ENCODE measurements around the gene ABLIM3.

Gene ABLIM3

DNA sequence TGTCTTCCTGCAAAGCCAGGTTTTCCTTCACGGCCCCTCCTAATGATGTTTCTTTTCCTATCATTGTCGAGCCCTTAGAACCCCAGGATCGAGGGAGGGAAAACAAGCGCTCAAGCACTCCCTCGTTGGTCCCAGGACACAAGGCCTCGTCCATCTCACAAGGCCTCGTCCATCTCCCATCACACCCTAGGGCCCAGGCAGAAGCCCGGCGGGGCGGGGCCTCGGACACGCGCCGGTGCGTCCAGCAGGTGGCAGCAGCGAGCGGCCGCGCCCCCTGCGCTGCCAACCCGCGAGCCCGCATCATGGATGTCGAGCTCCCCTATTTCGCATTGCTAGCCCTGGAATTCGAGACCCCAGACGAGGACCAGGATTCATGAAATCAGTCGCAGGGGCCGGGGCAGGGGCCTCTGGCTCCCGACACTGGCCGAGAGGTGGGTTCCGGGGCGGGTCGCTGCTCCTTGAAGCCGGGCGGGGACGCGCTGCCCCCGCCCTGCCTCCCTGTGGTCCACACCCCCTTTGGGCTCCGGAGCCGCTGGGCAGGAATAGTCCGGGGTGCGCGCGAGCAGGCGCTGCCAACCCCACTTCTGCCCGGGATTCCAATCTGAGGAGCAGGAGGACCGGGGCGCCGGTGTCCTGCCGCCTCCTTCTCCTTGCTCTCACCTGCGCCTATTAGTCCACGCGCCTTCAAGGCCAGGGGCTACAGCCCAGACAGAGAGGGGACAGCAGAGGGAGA lies at the start of gene ABLIM3:
Gene ABLIM3, plus strand, starts transcription at position 270 of the 733 bp plus-strand sequence. CDS start 603 bp downstream, outside the sequence.
- TF ChIP-seq POLR2A (IDR thresholded peaks at IDR 0.05; ENCODE audit: low read length), result no peak
- TF ChIP-seq GATA1 (IDR thresholded peaks at IDR 0.05; ENCODE audit: low read depth, low read length), result no peak
- DNase-seq, result peak; percentile 61 to 80

DNA sequence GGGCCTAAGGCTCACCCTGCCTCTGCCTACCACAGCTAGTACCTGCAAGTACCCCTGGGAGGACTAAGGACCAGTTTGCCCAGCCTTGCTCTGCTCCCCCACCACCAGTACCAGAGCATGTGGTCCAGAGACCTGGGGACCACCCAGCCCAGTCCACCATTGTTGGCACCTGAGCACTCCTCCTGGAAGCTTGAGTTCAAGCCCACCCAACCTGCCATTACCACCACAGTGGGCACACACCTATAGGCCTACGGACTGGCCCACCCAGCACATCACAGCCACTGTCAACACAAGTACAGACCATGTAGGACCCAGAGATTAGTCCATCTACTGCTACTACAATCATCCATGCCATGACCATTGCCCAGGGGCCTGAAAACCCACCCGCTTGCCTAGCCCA lies 47.7 kb upstream of the ABLIM3 start:
- TF ChIP-seq GATA1 (IDR thresholded peaks at IDR 0.05; ENCODE audit: low read depth, low read length) (no peak), POLR2A (IDR thresholded peaks at IDR 0.05; ENCODE audit: low read length) (no peak)
- no peak for DNase-seq

DNA sequence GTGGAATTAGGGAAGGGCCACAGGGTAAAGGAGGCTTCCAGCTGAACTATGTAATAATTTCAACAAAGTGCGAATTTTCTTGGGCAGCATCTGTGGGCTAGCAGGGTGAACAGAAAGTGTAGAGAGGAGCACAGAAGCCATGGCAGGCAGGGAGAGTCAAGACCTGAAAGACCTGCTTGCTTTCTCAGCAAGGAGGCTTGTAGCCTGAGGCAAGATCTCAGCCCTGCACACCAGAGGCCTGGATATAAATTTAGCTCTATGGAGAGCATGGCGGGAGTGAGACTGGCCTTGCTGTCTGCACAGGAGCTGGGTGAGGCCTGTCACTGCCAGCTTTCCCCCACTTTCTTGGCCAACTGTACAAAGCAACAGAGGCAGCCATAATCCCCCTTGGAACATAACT lies 46.3 kb upstream of the ABLIM3 start:
- no peak for TF ChIP-seq GATA1 (IDR thresholded peaks at IDR 0.05; ENCODE audit: low read depth, low read length)
- no peak for TF ChIP-seq POLR2A (IDR thresholded peaks at IDR 0.05; ENCODE audit: low read length)
- DNase-seq, result no peak

DNA sequence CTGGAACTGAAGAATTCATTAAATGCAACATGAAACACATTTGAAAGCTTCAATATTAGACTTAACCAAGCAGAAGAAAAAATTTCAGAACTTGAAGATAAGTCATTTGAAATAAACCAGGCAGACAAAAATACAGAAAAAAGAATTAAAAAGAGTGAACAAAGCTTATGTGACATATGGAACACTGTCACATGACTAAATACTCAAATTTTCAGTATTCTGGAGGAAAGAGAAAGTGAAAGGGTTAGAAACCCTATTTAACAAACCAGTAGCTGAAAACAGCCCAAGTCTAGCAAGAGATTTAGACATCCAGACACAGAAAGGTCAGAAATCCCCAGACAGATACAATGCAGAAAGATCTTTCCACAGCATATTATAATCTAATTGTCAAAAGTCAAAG lies 41.4 kb upstream of the ABLIM3 start:
- no peak for DNase-seq
- TF ChIP-seq GATA1 (IDR thresholded peaks at IDR 0.05; ENCODE audit: low read depth, low read length) (no peak), POLR2A (IDR thresholded peaks at IDR 0.05; ENCODE audit: low read length) (no peak)

DNA sequence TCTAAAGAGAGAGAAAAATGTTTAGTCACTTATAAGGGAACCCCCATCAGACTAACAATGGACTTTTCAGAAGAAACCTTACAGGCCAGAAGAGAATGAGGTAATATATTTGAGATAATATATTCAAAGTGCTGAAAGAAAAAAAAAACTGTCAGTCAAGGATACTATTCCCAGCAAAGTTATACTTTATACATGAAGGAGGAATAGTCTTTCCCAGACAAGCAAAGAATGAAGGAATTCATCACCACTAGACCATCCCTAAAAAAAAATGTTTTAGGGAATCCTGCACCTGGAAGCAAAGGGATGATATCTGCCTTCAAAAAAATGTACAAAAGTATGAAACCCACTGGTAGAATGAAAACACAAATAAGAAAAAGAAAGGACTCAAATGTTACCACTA lies 41.0 kb upstream of the ABLIM3 start:
- no peak for TF ChIP-seq POLR2A (IDR thresholded peaks at IDR 0.05; ENCODE audit: low read length)
- TF ChIP-seq GATA1 (IDR thresholded peaks at IDR 0.05; ENCODE audit: low read depth, low read length), result no peak
- DNase-seq, result no peak

DNA sequence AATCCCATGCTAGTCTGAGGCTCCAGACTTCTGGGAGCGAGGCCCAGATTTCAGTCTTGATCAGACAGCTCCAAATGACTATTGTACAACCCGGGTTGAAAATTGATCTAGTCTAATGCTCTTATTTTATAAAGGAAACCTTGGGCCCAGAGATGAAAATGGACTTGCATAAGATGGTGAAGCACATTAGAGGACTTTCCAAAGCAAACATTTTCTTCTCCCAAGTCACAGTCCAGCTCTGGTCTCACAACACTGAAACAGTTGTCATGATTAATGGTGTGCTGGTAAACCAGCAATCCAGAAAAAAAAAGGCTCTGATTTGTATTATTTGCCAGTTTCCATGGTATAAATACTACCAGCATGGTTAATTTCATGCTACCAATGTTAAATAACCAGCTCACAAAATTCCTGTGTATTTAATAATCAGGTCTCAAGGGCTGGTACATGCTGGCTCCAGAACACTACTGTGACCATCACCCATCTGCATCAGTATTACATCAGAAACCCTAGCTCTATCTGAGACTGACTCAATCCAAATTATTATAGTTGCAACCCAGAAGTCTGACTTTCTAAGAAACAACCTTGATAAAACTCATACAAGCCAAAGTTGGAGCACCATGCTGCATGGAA lies 32.5 kb upstream of the ABLIM3 start:
- no peak for DNase-seq
- no peak for TF ChIP-seq GATA1 (IDR thresholded peaks at IDR 0.05; ENCODE audit: low read depth, low read length)
- no peak for TF ChIP-seq POLR2A (IDR thresholded peaks at IDR 0.05; ENCODE audit: low read length)

DNA sequence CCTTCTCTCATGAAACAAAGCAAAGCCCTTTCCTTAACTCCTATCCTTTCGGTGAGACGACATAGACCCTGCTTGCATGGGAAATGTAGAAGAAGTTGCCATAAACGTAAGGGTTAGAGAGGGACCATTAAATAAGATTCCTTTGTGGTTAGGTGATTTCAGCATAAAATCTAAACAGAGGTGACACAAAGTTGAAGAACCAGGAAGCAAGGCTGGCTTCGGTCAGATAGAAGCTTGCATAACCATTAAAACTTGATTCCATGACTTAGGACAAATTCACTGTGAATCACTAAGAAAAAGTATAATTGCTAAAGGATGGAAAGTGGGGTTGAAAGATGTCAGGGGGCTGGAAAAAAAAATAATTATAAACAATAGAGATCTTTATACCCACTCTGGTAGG lies 30.9 kb upstream of the ABLIM3 start:
- DNase-seq, result no peak
- TF ChIP-seq POLR2A (IDR thresholded peaks at IDR 0.05; ENCODE audit: low read length) (no peak), GATA1 (IDR thresholded peaks at IDR 0.05; ENCODE audit: low read depth, low read length) (no peak)

DNA sequence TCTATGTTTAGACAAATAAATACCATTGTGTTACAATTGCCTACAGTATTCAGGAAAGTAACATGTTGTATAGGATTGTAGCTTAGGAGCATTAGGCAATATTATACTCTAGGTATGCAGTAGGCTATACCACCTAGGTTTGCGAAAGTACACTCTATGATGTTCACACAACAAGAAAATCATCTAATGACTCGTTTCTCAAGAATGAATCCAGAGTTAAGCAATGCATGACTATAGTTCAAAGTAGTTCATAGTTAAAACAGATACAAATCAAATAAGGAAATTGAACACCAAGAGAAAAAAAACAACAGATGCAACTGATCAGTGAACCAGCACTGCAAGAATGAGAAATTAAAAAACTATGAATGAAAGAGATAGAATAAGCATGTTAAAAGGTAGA lies 27.6 kb upstream of the ABLIM3 start:
- no peak for DNase-seq
- TF ChIP-seq POLR2A (IDR thresholded peaks at IDR 0.05; ENCODE audit: low read length) (no peak), GATA1 (IDR thresholded peaks at IDR 0.05; ENCODE audit: low read depth, low read length) (no peak)

DNA sequence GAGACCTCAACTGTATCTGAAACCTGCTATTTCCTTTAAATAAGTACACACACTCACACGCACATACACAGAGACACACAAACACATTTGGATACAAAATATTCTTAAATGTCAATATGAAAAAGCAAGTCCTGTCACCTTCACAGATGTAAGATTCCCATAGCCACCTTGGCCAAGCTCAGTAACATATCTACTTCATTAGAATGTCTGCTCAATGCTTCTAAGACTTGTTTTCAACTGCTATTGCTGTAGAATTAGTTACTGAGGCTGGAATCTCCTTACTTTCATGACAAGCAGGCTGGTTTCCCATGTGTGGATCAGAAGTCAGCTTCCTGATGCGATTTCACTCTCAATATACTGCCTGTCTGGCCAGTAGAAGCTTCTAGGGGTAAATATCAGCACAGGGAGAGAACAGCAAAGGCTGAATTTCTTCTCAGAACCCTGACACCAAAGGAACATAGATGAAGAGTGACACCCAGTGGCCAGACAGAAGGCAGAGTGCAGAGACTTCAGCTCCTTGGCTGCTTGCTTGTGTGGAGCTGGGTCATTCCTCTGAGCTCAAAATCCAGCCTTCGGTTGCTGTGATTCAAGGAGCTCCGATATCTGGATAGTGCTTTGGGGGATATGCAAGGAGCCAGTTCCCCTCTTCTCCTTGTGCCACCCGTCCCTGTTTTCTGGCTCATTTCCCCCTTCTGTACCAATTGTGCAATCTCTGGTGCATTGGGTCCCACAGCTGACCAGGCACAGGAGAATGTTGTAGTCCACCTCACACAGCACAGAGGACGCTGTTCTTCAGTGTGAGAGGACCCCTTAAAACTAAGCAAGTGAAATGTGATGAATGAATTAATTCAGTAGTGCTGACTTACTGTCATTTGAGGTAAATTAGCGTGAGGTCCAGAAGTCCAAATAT lies 26.6 kb upstream of the ABLIM3 start:
- TF ChIP-seq POLR2A (IDR thresholded peaks at IDR 0.05; ENCODE audit: low read length), result no peak
- TF ChIP-seq GATA1 (IDR thresholded peaks at IDR 0.05; ENCODE audit: low read depth, low read length), result no peak
- peak; percentile 84 to 87 for DNase-seq

DNA sequence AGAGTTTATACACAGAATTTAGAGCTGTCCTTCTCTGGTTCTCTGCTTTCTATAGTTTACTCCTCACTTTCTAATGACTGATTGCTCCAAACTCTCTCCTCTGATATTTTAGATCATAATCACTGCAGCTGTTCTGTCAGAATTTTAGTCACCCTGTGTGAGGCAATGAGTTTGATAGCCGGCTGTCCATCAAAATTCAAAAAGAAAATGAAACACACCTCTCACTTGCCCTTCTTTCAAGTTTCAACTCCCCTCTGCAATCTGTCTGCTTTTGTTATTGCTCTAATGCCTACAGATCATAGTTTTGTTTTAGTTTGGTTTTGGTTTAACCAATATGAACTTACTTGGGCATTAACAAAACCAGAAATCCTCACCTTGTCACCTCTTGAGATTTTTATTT lies 23.3 kb upstream of the ABLIM3 start:
- TF ChIP-seq POLR2A (IDR thresholded peaks at IDR 0.05; ENCODE audit: low read length), result no peak
- TF ChIP-seq GATA1 (IDR thresholded peaks at IDR 0.05; ENCODE audit: low read depth, low read length), result no peak
- no peak for DNase-seq

DNA sequence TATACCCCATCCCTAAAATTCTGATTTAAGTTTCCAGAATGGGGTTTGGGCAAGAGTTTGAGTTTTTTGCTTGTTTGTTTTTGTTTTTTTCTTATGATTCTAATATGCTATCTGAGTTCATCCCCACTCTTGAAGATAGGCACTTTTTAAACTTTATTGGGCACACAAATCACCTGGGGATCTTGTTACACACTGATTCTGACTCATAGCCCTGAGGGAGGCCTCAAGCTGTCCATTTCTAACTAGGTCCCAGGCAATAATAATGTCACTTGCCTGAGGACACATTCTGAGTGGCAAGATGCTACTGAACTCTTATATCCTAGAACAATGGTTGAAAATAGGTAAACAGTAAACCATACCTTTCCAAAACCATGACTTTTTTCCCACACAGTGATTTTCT lies 22.8 kb upstream of the ABLIM3 start:
- no peak for DNase-seq
- TF ChIP-seq GATA1 (IDR thresholded peaks at IDR 0.05; ENCODE audit: low read depth, low read length) (no peak), POLR2A (IDR thresholded peaks at IDR 0.05; ENCODE audit: low read length) (no peak)

DNA sequence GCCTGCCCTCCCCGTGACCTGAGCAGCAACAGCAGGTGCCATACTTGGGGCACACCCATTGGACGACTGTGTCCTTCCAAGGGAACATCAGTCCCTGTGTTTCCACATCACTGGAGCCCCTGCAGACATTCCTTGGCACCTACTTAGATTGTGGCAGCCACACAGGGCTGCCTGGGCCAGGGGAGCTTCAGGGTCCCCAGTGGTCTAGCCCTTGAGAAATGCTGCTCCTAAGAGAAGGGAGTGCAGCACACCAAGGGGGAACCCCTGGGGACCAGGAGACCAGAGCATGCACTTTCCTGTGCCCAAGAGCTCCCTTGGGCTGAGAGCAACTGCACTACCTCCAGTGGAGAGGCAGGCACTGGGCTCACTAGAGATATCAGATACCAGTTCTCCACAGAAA lies 20.1 kb upstream of the ABLIM3 start:
- no peak for TF ChIP-seq GATA1 (IDR thresholded peaks at IDR 0.05; ENCODE audit: low read depth, low read length)
- TF ChIP-seq POLR2A (IDR thresholded peaks at IDR 0.05; ENCODE audit: low read length), result no peak
- no peak for DNase-seq

DNA sequence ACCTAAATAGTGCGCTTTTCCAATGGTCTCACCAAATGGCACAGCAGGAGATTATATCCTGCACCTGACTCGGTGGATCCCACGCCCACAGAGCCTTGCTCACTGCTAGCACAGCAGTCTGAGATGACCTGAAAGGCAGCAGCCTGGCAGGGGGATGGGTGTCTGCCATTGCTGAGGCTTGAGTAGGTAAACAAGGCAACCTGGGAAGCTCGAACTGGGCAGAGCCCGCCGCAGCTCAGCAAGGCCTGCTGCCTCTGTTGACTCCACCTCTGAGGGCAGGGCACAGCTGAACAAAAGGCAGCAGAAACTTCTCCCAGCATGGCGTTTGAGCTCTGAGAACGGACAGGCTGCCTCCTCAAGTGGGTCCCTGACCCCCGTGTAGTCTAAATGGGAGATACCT lies 18.1 kb upstream of the ABLIM3 start:
- TF ChIP-seq POLR2A (IDR thresholded peaks at IDR 0.05; ENCODE audit: low read length) (no peak), GATA1 (IDR thresholded peaks at IDR 0.05; ENCODE audit: low read depth, low read length) (no peak)

DNA sequence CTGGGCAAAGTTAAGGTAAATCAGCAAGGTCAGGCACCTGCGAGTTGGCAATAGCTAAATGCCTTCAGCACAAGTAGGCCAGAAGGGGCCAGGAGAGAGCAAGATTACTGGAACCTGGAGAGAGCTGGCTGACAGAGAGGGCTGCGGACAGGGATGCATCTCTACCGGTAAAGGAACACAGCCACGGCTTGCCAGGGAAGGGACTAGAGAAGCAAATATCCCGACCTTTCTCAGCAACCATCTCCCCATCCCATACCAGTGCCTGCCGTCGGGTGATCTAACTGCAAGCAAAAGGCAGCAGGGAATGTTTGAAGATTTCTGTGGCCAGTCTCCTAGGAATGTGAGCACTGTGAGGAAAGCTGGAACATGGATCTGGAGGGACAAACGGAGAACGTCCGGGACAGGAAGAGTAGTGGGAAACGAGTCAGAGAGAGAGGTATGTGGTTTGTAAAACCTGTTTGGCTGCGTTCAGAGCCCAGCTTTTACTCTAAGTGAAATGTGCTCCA lies 15.9 kb upstream of the ABLIM3 start:
- no peak for DNase-seq
- TF ChIP-seq GATA1 (IDR thresholded peaks at IDR 0.05; ENCODE audit: low read depth, low read length), result no peak

More for the DNA sequence above, 18.1 kb upstream of the ABLIM3 start:
- DNase-seq, result no peak
